GM19395 (cell line): ENCODE results near the gene RPS15A.

Experiments
- ATAC-seq: cut with Tn5 transposase; IDR thresholded peaks from one replicate; pipeline ENCODE4 v1.9.1; 2021; ENCODE audit warnings: mild to moderate bottlenecking, moderate library complexity; ENCODE audit not compliant: unreplicated experiment

Gene RPS15A

GRCh38 chr16:18789850-18790706 lies at the start of gene RPS15A:
RPS15A (minus strand) TSS chr16:18790334; CDS start chr16:18789113, 1,221 bp downstream.
- peak; percentile 93 for ATAC-seq

GRCh38 chr16:18839555-18839954 lies 49.4 kb upstream of the RPS15A start:
- ATAC-seq, result no peak

- ATAC-seq, result no peak
Measured at GRCh38 chr16:18836702-18837101, 46.6 kb upstream of the RPS15A start.

- ATAC-seq, result no peak
Measured at GRCh38 chr16:18834864-18835263, 44.7 kb upstream of the RPS15A start.

- ATAC-seq, result no peak
Measured at GRCh38 chr16:18833707-18834505, 43.8 kb upstream of the RPS15A start.

- no peak for ATAC-seq
Measured at GRCh38 chr16:18832613-18833012, 42.5 kb upstream of the RPS15A start.

- no peak for ATAC-seq
Measured at GRCh38 chr16:18832006-18832405, 41.9 kb upstream of the RPS15A start.

GRCh38 chr16:18829251-18829650 lies 39.1 kb upstream of the RPS15A start:
- no peak for ATAC-seq

GRCh38 chr16:18827890-18828289 lies 37.8 kb upstream of the RPS15A start:
- no peak for ATAC-seq

- no peak for ATAC-seq
Measured at GRCh38 chr16:18816286-18816685, 26.2 kb upstream of the RPS15A start.

GRCh38 chr16:18811925-18812324 lies 21.8 kb upstream of the RPS15A start:
- ATAC-seq, result no peak

- no peak for ATAC-seq
Measured at GRCh38 chr16:18809165-18809564, 19.0 kb upstream of the RPS15A start.

- no peak for ATAC-seq
Measured at GRCh38 chr16:18805257-18805773, 15.2 kb upstream of the RPS15A start.

GRCh38 chr16:18804540-18804939 lies 14.4 kb upstream of the RPS15A start:
- ATAC-seq, result no peak

- no peak for ATAC-seq
Measured at GRCh38 chr16:18803569-18804462, 13.7 kb upstream of the RPS15A start.

- ATAC-seq, result no peak
Measured at GRCh38 chr16:18802767-18803343, 12.7 kb upstream of the RPS15A start.

GRCh38 chr16:18801145-18801972 lies 11.2 kb upstream of the RPS15A start, which contains the start of gene ARL6IP1:
ARL6IP1 (minus strand) TSS chr16:18801549; CDS start chr16:18801466, 83 bp downstream.
- peak; percentile 90 for ATAC-seq

- no peak for ATAC-seq
Measured at GRCh38 chr16:18800775-18801144, 10.6 kb upstream of the RPS15A start.

GRCh38 chr16:18800293-18800692 lies 10.2 kb upstream of the RPS15A start:
- ATAC-seq, result no peak
